T-helper 1 cell treated with Interleukin-12 subunit alpha and Interleukin-12 subunit beta and Interleukin-4 antibody, amounts not matched to agents 30 μg/mL and 1 μg/mL, for 36 hours (primary cell): Measurements from ENCODE around the gene AFF3.

Experiments used
- H3K27ac Mint-ChIP-seq: one replicate; pipeline ENCODE4 v1.8.0; 2021; ENCODE audit warnings: mild to moderate bottlenecking, mixed read lengths
- H3K27me3 Mint-ChIP-seq: one replicate; pipeline ENCODE4 v1.8.0; 2021; ENCODE audit warnings: low read depth, mixed read lengths
- H3K36me3 Mint-ChIP-seq: one replicate; pipeline ENCODE4 v1.8.0; 2021; ENCODE audit warnings: low read depth, mixed read lengths
- H3K4me1 Mint-ChIP-seq: one replicate; pipeline ENCODE4 v1.8.0; 2021; ENCODE audit warnings: low read depth, mixed read lengths
- H3K4me3 Mint-ChIP-seq: one replicate; pipeline ENCODE4 v1.8.0; 2021; ENCODE audit warnings: mild to moderate bottlenecking, moderate library complexity, mixed read lengths
- H3K9me3 Mint-ChIP-seq: one replicate; pipeline ENCODE4 v1.8.0; 2021; ENCODE audit warnings: mixed read lengths

AFF3 gene

GRCh38 chr2:99657691-99658258 lies 484.6 kb downstream of the AFF3 start:
- Mint-ChIP-seq H3K4me3 (no peak overlapping the region), H3K9me3 (no peaks in the 10 kb centered on the region)

GRCh38 chr2:99656994-99657393 lies 485.4 kb downstream of the AFF3 start:
- no peak overlapping the region for H3K27ac Mint-ChIP-seq
- no peak overlapping the region for H3K4me3 Mint-ChIP-seq
- no peaks in the 10 kb centered on the region for H3K4me1 Mint-ChIP-seq
- no peaks in the 10 kb centered on the region for H3K27me3 Mint-ChIP-seq
- H3K9me3 Mint-ChIP-seq: no peaks in the 10 kb centered on the region
- H3K36me3 Mint-ChIP-seq: no peaks in the 10 kb centered on the region

More at GRCh38 chr2:99657691-99658258, 484.6 kb downstream of the AFF3 start:
- H3K27ac Mint-ChIP-seq: no peak overlapping the region
- no peaks in the 10 kb centered on the region for H3K27me3 Mint-ChIP-seq
- no peaks in the 10 kb centered on the region for H3K36me3 Mint-ChIP-seq
- H3K4me1 Mint-ChIP-seq: no peaks in the 10 kb centered on the region

DNA sequence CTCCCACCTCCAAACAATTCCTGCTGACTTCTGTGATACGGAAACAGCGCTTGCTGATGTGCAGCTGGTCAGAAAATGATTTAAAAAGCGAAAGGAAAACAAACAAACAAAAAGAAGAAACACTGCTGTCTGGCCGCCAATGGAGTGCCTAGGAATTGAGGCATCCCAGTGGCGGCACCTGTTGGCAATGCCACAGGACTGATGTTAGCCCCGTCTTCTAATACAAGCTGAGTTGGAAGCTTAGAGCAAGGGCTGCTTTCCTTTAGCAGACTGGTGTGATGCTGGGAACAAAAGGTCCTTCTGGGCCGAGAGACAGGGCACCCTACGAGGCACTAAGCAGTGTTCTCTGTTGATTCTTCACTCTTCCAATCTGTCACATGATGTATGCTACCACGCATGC lies 489.0 kb downstream of the AFF3 start:
- no peaks in the 10 kb centered on the region for H3K4me1 Mint-ChIP-seq
- H3K27ac Mint-ChIP-seq: no peak overlapping the region
- no peaks in the 10 kb centered on the region for H3K27me3 Mint-ChIP-seq
- H3K4me3 Mint-ChIP-seq: no peak overlapping the region
- no peaks in the 10 kb centered on the region for H3K9me3 Mint-ChIP-seq
- H3K36me3 Mint-ChIP-seq: no peaks in the 10 kb centered on the region

DNA sequence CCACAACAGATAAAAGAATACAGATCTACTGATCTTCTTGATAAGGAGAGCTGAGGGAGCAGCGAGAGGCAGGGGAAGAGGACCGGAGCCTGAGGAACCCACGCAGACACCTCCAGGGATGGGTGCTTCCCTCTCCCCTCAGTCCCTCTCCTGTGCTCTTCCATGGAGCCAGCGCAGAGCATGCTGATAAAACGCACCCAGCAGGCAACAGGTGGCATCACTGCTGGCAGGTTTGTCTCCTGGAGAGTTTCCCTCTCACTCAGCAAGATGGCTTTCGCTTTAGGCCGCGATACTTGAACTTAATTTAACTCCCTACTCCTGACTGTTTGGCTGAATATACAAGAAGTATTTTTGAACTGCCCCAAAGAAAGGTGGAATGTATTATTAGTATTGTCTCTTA lies 489.5 kb downstream of the AFF3 start:
- Mint-ChIP-seq H3K9me3 (no peaks in the 10 kb centered on the region), H3K4me1 (no peaks in the 10 kb centered on the region), H3K4me3 (no peak overlapping the region), H3K27ac (no peak overlapping the region), H3K36me3 (no peaks in the 10 kb centered on the region), H3K27me3 (no peaks in the 10 kb centered on the region)

- H3K4me1 Mint-ChIP-seq: no peaks in the 10 kb centered on the region
- H3K9me3 Mint-ChIP-seq: no peaks in the 10 kb centered on the region
- H3K27me3 Mint-ChIP-seq: no peaks in the 10 kb centered on the region
- no peak overlapping the region for H3K4me3 Mint-ChIP-seq
- H3K36me3 Mint-ChIP-seq: no peaks in the 10 kb centered on the region
- no peak overlapping the region for H3K27ac Mint-ChIP-seq
Observed at GRCh38 chr2:99651930-99652670, 490.3 kb downstream of the AFF3 start.

DNA sequence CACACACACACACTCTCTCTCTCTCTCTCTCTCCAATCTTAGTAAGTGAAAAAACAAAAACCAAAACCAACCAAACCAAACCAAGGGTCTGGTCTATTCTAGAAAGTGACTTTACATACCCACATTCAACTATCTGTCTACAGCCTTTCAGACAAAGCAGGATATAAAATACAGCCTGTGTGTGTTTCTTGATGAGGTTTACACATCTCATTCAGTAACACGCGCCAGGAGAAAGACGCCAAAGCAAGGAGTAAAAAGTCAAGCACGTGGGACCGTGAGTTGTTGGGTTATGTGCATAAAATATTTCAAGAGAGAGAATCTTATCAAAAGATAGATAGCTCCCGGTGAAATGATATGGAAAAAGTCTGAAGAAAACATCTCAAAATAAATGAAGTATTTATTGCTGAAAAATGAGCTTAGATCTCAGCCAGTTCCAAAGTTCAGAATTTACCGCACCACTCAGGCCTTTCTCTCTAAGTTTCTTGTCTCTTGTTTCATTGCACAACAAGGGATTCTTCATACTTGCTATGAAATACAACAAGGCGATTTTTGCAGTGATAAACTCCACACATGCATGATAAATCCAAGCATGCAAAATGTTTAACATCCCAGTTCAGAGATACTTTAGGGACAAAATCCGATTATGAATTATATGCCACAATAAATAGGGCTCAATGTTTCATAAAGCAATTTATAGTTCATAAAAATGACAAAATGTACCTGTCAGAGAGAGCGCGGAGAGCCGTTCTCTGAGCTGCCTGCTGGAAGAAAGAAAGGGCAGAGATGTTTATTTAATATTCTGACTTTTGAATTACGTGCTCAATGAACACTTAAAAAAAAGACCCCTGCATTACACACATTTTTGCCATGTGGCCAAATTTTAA lies 493.2 kb downstream of the AFF3 start:
- H3K27me3 Mint-ChIP-seq: no peaks in the 10 kb centered on the region
- H3K27ac Mint-ChIP-seq: no peak overlapping the region
- no peaks in the 10 kb centered on the region for H3K4me1 Mint-ChIP-seq
- H3K9me3 Mint-ChIP-seq: no peaks in the 10 kb centered on the region
- no peak overlapping the region for H3K4me3 Mint-ChIP-seq
- no peaks in the 10 kb centered on the region for H3K36me3 Mint-ChIP-seq

GRCh38 chr2:99648178-99648844 lies 494.1 kb downstream of the AFF3 start:
- Mint-ChIP-seq H3K9me3 (no peaks in the 10 kb centered on the region), H3K36me3 (no peaks in the 10 kb centered on the region), H3K4me1 (no peaks in the 10 kb centered on the region), H3K27ac (no peak overlapping the region), H3K27me3 (no peaks in the 10 kb centered on the region), H3K4me3 (no peak overlapping the region)

- Mint-ChIP-seq H3K36me3 (no peaks in the 10 kb centered on the region), H3K27ac (no peak overlapping the region), H3K4me3 (no peak overlapping the region), H3K27me3 (no peaks in the 10 kb centered on the region), H3K9me3 (no peaks in the 10 kb centered on the region), H3K4me1 (no peaks in the 10 kb centered on the region)
Observed at GRCh38 chr2:99645960-99646359, 496.4 kb downstream of the AFF3 start.

DNA sequence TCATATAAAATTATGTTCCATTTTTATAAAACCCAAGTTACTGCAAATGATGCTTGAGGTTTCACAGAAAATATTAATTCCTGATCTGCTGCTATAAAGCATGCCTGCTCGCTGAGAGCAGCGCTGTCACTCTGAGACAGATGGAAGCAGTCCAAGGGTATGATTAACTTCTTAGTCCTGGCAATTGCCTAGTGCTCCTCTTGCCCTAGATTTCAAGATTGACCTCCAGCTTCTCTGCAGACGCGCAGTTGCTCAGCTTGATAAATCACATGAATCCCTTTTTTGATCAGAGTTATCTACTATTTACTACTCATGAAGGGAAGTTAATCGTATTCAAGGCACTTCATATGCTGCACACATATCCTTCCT lies 498.0 kb downstream of the AFF3 start:
- Mint-ChIP-seq H3K27me3 (no peaks in the 10 kb centered on the region), H3K27ac (no peak overlapping the region), H3K9me3 (no peaks in the 10 kb centered on the region), H3K36me3 (no peaks in the 10 kb centered on the region), H3K4me1 (no peaks in the 10 kb centered on the region), H3K4me3 (no peak overlapping the region)

- Mint-ChIP-seq H3K36me3 (no peaks in the 10 kb centered on the region), H3K4me3 (no peak overlapping the region), H3K27ac (no peak overlapping the region), H3K4me1 (no peaks in the 10 kb centered on the region), H3K27me3 (no peaks in the 10 kb centered on the region), H3K9me3 (no peaks in the 10 kb centered on the region)
Observed at GRCh38 chr2:99643787-99644418, 498.5 kb downstream of the AFF3 start.

DNA sequence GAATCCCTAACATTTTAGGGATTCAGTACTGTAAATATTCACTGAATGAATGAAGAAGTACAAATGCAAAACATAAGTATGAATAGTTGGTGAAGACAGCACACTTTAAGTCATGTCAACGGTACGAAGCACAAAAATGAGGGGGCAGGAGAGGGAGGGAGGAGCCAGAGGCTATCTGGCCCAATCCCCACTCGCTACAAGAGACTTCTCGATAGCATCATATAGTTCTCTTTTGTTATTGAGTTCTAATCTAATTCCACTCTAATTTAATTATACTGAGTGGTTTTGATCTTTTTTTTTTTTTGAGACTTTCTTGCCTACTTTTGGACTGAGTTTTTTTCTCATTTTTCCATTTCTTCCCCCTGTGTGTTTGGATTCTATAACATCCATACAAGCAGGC lies 500.4 kb downstream of the AFF3 start:
- H3K4me3 Mint-ChIP-seq: no peak overlapping the region
- H3K9me3 Mint-ChIP-seq: no peaks in the 10 kb centered on the region
- no peaks in the 10 kb centered on the region for H3K4me1 Mint-ChIP-seq
- H3K36me3 Mint-ChIP-seq: no peaks in the 10 kb centered on the region
- H3K27me3 Mint-ChIP-seq: no peaks in the 10 kb centered on the region
- no peak overlapping the region for H3K27ac Mint-ChIP-seq

DNA sequence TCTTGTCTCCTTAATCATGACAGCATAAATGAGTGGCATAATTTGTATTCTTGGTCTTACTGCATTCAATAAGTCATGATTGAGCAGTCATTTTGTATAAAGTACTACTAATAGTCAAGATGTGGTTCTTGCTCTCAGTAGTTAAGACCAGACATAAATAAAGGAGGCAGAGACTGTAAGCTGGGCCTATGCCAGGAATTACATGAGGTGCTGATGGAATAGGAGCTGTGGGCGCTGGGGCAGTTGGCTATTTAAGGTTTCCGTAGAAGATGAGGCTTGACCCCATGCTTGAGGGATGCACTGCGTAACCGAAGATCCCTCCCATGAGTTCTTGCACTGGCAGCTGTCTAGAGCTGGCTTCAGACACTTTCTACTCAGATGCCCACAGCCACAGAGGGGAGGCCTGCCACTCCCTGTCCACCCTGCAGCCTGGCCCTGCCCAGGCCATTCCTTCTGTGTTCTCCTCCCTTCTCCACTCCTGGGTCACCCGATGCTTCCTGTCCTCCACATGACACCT lies 501.7 kb downstream of the AFF3 start:
- Mint-ChIP-seq H3K4me1 (no peaks in the 10 kb centered on the region), H3K27ac (no peak overlapping the region)

DNA sequence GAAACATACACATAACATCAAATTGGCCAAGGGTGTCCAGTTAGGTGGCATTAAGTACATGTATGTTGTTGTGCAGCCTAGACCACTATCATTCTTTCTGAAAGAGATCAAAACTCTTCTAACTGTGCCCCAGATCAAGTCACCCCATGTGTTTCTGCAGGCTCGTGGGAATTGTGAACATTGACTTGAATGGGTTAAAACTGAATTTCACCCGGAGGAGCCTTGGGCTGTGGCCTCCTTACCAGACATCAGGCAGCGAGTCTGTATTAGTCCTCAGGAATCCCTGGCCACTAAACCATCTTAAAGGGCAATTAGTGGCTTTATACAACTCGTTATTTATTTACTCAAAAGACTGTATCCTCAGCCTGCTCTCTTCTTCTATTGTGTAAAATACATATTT lies 503.6 kb downstream of the AFF3 start:
- H3K27ac Mint-ChIP-seq: no peak overlapping the region
- no peaks in the 10 kb centered on the region for H3K27me3 Mint-ChIP-seq
- H3K4me3 Mint-ChIP-seq: no peak overlapping the region
- no peaks in the 10 kb centered on the region for H3K9me3 Mint-ChIP-seq
- H3K36me3 Mint-ChIP-seq: no peaks in the 10 kb centered on the region
- no peaks in the 10 kb centered on the region for H3K4me1 Mint-ChIP-seq

More for the DNA sequence above, 501.7 kb downstream of the AFF3 start:
- Mint-ChIP-seq H3K27me3 (no peaks in the 10 kb centered on the region), H3K4me3 (no peak overlapping the region), H3K9me3 (no peaks in the 10 kb centered on the region), H3K36me3 (no peaks in the 10 kb centered on the region)

DNA sequence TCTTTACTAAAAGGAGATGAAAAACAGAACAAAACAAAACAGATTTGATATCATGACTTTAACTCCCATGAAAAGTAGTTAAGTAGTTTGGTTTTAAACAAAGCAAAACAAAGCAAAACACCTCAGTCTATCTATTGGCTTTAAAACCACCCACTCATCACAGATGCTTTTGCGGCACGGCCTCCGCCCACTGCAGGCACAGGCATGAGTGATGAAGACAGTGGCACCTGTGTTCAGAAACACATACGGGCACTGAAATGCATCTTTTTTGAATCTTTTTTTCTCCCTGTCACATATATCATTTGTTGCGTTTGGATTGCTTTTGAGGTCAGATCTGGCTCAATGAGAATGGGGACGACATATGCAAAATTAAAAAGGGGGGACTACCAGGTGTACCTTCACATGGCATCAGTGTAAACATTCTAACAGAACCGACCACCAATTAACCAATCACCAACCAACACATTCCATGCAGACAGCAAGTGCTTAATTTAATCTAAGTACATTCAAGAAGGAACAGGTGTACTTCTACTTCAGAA lies 505.2 kb downstream of the AFF3 start:
- Mint-ChIP-seq H3K27ac (no peak overlapping the region), H3K27me3 (no peaks in the 10 kb centered on the region), H3K4me3 (no peak overlapping the region), H3K36me3 (no peaks in the 10 kb centered on the region), H3K9me3 (peaks cover 11% of the 10 kb centered on the region), H3K4me1 (no peaks in the 10 kb centered on the region)
